Measurements from ENCODE around the gene CYP11A1.

DNA sequence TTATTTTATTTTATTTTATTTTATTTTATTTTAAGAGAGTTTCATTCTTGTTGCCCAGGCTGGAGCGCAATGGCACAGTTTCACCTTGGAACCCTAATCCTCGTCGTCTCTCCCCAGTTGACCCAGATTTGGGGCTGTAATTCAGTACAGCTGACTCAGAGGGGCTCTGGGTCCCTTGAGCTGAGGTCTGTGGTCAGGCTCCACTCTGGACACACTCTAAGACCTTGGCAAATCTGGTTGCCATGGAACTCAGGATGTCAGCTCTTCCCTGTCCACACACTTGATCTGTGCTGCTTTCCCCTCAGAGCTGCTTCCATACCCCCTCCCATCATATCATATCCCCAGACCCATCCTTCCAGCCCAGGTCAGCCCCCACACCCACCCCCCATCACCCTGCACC is 675 bp upstream of the CYP11A1 start:
- TF ChIP-seq, protein P1, sequence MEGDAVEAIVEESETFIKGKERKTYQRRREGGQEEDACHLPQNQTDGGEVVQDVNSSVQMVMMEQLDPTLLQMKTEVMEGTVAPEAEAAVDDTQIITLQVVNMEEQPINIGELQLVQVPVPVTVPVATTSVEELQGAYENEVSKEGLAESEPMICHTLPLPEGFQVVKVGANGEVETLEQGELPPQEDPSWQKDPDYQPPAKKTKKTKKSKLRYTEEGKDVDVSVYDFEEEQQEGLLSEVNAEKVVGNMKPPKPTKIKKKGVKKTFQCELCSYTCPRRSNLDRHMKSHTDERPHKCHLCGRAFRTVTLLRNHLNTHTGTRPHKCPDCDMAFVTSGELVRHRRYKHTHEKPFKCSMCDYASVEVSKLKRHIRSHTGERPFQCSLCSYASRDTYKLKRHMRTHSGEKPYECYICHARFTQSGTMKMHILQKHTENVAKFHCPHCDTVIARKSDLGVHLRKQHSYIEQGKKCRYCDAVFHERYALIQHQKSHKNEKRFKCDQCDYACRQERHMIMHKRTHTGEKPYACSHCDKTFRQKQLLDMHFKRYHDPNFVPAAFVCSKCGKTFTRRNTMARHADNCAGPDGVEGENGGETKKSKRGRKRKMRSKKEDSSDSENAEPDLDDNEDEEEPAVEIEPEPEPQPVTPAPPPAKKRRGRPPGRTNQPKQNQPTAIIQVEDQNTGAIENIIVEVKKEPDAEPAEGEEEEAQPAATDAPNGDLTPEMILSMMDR (IDR thresholded peaks at IDR 0.05; ENCODE audit: insufficient read depth, low read length) = no peak
- no peak for TF ChIP-seq POLR2AphosphoS5 (IDR thresholded peaks at IDR 0.05; ENCODE audit: low read depth)

Data from HL-60 (cell line).